ENCODE measurements around the gene EXOC4. TPM values are rescaled to one million over a fixed set of nuclear protein-coding genes. Genes with fewer than 3 reads are reported as not detected.

The EXOC4 gene
- total and polyA plus RNA-seq, 2 of the 8 experiments (the other 6 are each of a cell fraction or from before 2014, with no cell fraction given) = 27.0 to 67.3 TPM

DNA sequence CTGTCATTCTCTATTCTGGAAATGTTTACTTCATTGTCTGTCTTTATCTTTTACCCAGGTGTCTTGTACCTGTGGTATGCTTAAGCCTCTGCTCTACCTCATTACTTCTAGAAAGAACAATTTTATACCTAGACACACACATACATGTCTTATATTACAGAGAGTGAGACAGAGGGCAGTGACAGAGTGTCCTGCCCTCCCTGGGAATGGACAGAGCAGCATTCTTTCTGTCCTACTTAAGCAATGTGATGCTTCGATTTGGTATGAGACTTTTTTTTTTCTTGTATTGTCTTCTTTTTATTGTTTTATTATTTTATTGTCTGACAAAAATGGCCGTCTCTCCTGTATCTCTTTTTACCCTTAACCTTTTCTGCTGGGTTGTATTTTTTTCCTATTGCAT lies 286.1 kb downstream of the EXOC4 start (continued):
- no peak for TF ChIP-seq ZNF274 (IDR thresholded peaks at IDR 0.05; ENCODE audit: borderline replicate concordance, extremely low read depth, low read length)
